ENCODE measurements around the gene CNTNAP2.

DNA sequence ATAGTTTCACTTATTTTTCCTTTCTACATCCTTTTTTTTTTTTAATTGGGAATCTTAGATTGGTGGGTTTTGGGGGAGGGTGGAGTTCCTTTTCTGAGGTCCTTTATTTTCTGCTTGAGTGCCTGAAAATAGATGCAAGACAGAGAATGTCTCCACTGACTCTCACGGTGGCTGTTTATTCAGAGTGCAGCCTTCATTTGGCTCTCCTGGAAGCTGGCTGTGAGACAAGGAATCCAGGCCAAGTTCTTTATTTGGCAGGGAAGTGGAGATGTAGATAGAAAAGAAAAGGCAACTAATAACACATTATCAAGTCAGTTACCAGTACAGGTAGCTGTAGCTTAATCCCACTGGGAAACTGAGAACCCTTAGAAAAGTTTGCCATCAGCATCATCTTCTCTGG is 118.6 kb downstream of the CNTNAP2 start:
- TF ChIP-seq, protein P1, sequence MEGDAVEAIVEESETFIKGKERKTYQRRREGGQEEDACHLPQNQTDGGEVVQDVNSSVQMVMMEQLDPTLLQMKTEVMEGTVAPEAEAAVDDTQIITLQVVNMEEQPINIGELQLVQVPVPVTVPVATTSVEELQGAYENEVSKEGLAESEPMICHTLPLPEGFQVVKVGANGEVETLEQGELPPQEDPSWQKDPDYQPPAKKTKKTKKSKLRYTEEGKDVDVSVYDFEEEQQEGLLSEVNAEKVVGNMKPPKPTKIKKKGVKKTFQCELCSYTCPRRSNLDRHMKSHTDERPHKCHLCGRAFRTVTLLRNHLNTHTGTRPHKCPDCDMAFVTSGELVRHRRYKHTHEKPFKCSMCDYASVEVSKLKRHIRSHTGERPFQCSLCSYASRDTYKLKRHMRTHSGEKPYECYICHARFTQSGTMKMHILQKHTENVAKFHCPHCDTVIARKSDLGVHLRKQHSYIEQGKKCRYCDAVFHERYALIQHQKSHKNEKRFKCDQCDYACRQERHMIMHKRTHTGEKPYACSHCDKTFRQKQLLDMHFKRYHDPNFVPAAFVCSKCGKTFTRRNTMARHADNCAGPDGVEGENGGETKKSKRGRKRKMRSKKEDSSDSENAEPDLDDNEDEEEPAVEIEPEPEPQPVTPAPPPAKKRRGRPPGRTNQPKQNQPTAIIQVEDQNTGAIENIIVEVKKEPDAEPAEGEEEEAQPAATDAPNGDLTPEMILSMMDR (IDR thresholded peaks at IDR 0.05) = no peak
- no peak for TF ChIP-seq POLR2A (IDR thresholded peaks at IDR 0.05)
